Fibroblast of lung (primary cell): ENCODE measurements around the gene ZFPM1.

ENCODE experiments used
- CTCF ChIP-seq, 2 donors: IDR thresholded peaks in 1 of 2; conservative IDR thresholded peaks in 1 of 2; 1 replicate in 1 of 2; 2 replicates in 1 of 2; pipeline ENCODE4 v1.5.1; 2011 to 2012; ENCODE audit warnings: low read length in 2 of 2, control low read depth in 1 of 2, inconsistent platforms in 1 of 2, low read depth in 1 of 2, mild to moderate bottlenecking in 1 of 2
- EZH2 ChIP-seq: IDR thresholded peaks from 2 replicates; pipeline ENCODE4 v1.5.1; 2012; ENCODE audit warnings: low read length, control low read depth, mild to moderate bottlenecking; ENCODE audit errors: missing control alignments

GRCh38 chr16:88436796-88437195 lies 16.3 kb upstream of the ZFPM1 start:
- no peak for TF ChIP-seq CTCF (conservative IDR thresholded peaks at IDR 0.05 in 1 of 2, IDR thresholded peaks at IDR 0.05 in 1 of 2; ENCODE audit: low read depth in 1 of 2, low read length in 2 of 2)
- TF ChIP-seq EZH2, result no peak
